Stimulated activated CD4-positive, alpha-beta T cell treated with anti-CD3 and anti-CD28 coated beads, TNF-alpha, amount 100 ng/mL, for 24 hours (primary cell): ENCODE measurements around the gene FARP2.
"Not testable (repeated sequence)": the region's sequence is repeated elsewhere in the genome, so short reads cannot be mapped to it uniquely, and the experiment has no call there.

ENCODE experiments used
- DNase-seq, 3 experiments: peaks; one replicate each; pipeline ENCODE4 v3.0.0-alpha.2; 2020; ENCODE audit warnings: low read depth in 3 of 3

The FARP2 gene

GRCh38 chr2:241355983-241356870 lies at the start of gene FARP2:
FARP2 (plus strand) TSS chr2:241356285; CDS start chr2:241373108, 16,823 bp downstream.
- DNase-seq: peak; percentile 94 to 97 (median 96)

- DNase-seq: no peak
These were observed 49.0 kb upstream of the FARP2 start for GRCh38 chr2:241307055-241307454.

- no peak for DNase-seq
These were observed 47.8 kb upstream of the FARP2 start for GRCh38 chr2:241308267-241308666.

GRCh38 chr2:241308832-241309500 lies 47.1 kb upstream of the FARP2 start:
- no peak for DNase-seq

GRCh38 chr2:241309684-241310117 lies 46.4 kb upstream of the FARP2 start:
- DNase-seq: peak; percentile 41 to 65 (median 45)

GRCh38 chr2:241310917-241311566 lies 45.0 kb upstream of the FARP2 start:
- DNase-seq: no peak

GRCh38 chr2:241312082-241312481 lies 44.0 kb upstream of the FARP2 start:
- no peak for DNase-seq

GRCh38 chr2:241313543-241314095 lies 42.5 kb upstream of the FARP2 start:
- DNase-seq: no peak

GRCh38 chr2:241314226-241315092 lies 41.6 kb upstream of the FARP2 start:
- no peak for DNase-seq

- peak; percentile 100 for DNase-seq
These were observed 40.8 kb upstream of the FARP2 start, which contains the start of gene HDLBP for GRCh38 chr2:241315093-241315878. HDLBP (minus strand) TSS chr2:241315672; CDS start chr2:241266869, 48,803 bp downstream.

- peak; percentile 45 to 69 (median 55) for DNase-seq
These were observed 40.0 kb upstream of the FARP2 start, which contains the start of gene SEPTIN2 for GRCh38 chr2:241315879-241316631. SEPTIN2 (plus strand) TSS chr2:241315925; CDS start chr2:241324233, 8,308 bp downstream.

- no peak for DNase-seq
These were observed 39.3 kb upstream of the FARP2 start for GRCh38 chr2:241316825-241317224.

GRCh38 chr2:241317391-241317790 lies 38.7 kb upstream of the FARP2 start:
- no peak for DNase-seq

- not testable (repeated sequence) for DNase-seq
These were observed 37.3 kb upstream of the FARP2 start for GRCh38 chr2:241318830-241319229.

GRCh38 chr2:241320394-241320793 lies 35.7 kb upstream of the FARP2 start:
- DNase-seq: no peak

GRCh38 chr2:241321033-241321432 lies 35.1 kb upstream of the FARP2 start:
- no peak for DNase-seq

- no peak for DNase-seq
These were observed 34.2 kb upstream of the FARP2 start for GRCh38 chr2:241321886-241322285.

GRCh38 chr2:241323778-241324177 lies 32.3 kb upstream of the FARP2 start:
- no peak for DNase-seq

- DNase-seq: no peak
These were observed 31.3 kb upstream of the FARP2 start for GRCh38 chr2:241324775-241325174.
